HL-60 (cell line): ENCODE measurements around the gene BCCIP.

Experiments
- GABPA ChIP-seq: IDR thresholded peaks from 2 replicates; pipeline ENCODE4 v1.6.1; 2012; ENCODE audit warnings: low read depth
- POLR2AphosphoS5 ChIP-seq: IDR thresholded peaks from 2 replicates; pipeline ENCODE4 v1.6.1; 2012; ENCODE audit warnings: low read depth
- SPI1 ChIP-seq: IDR thresholded peaks from 2 replicates; pipeline ENCODE4 v1.6.1; 2012; ENCODE audit warnings: low read depth, mild to moderate bottlenecking, borderline replicate concordance
- TF ChIP-seq, protein P1 (sequence below): IDR thresholded peaks from one replicate; pipeline ENCODE4 v1.5.1; 2011; ENCODE audit warnings: low read length, control low read depth, inconsistent platforms; ENCODE audit not compliant: insufficient read depth

DNA sequence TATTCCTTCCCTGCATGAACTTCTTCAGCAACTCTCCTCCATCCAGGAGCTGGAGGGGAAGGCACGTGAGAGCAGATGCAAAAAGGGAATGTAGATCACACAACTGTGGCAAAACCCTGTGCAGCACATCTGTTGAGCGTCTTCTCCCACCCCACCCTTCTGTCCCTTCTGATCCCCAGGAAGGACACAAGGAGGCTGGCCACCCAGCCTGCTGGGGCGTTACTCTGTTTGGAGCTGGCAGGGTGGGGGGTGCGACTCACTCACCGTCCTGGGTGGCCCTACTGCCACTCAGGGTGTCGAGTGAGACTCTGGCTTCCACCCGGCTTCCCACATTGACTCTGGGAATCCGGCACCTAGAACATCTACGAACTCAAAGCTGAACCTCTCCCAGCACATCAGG is 37.6 kb upstream of the BCCIP start:
- TF ChIP-seq, protein P1, sequence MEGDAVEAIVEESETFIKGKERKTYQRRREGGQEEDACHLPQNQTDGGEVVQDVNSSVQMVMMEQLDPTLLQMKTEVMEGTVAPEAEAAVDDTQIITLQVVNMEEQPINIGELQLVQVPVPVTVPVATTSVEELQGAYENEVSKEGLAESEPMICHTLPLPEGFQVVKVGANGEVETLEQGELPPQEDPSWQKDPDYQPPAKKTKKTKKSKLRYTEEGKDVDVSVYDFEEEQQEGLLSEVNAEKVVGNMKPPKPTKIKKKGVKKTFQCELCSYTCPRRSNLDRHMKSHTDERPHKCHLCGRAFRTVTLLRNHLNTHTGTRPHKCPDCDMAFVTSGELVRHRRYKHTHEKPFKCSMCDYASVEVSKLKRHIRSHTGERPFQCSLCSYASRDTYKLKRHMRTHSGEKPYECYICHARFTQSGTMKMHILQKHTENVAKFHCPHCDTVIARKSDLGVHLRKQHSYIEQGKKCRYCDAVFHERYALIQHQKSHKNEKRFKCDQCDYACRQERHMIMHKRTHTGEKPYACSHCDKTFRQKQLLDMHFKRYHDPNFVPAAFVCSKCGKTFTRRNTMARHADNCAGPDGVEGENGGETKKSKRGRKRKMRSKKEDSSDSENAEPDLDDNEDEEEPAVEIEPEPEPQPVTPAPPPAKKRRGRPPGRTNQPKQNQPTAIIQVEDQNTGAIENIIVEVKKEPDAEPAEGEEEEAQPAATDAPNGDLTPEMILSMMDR, result no peak
- TF ChIP-seq POLR2AphosphoS5 (no peak), SPI1 (no peak), GABPA (no peak)
